ENCODE results near the gene VPS50.
"Not testable (repeated sequence)": the region's sequence is repeated elsewhere in the genome, so short reads cannot be mapped to it uniquely, and the experiment has no call there.

VPS50 gene

DNA sequence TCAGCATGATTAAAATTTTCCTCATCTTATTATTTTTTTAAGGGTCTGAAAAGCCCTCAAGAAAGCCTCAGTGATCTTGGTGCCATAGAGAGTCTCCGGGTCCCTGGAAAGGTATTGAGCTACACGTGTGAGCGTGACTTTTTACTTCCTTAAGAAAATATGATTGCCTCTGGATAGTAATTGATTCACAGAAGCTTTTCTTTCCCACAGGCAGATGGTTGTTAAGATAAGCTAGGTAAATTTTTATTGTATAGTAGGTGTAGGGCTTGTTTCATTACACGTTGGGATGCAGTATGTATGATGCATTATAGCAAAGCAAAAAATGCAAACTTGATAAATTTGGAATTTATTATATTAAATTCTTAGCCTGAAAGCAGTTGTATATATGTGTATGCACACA, 7.7 kb downstream of the VPS50 start:
- DNase-seq, result no peak

DNA sequence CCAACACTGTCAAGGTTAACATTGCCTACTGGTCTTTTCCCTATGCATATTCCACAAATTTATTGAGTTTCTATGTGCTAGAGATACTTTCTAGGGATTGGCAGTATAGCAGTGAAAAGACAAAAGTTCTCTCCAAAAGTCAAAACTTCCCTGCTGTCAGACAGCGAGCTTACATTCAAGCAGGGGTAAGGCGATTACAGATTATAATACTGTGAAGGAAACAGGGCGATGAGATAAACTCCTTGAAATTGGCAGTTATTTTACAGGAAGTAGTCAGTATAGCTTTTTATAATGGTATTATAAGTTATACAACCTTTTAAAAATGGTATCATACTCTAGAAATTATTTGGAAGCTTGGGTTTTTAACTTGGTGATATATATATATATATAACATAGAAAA, 9.9 kb downstream of the VPS50 start:
- no peak for DNase-seq

DNA sequence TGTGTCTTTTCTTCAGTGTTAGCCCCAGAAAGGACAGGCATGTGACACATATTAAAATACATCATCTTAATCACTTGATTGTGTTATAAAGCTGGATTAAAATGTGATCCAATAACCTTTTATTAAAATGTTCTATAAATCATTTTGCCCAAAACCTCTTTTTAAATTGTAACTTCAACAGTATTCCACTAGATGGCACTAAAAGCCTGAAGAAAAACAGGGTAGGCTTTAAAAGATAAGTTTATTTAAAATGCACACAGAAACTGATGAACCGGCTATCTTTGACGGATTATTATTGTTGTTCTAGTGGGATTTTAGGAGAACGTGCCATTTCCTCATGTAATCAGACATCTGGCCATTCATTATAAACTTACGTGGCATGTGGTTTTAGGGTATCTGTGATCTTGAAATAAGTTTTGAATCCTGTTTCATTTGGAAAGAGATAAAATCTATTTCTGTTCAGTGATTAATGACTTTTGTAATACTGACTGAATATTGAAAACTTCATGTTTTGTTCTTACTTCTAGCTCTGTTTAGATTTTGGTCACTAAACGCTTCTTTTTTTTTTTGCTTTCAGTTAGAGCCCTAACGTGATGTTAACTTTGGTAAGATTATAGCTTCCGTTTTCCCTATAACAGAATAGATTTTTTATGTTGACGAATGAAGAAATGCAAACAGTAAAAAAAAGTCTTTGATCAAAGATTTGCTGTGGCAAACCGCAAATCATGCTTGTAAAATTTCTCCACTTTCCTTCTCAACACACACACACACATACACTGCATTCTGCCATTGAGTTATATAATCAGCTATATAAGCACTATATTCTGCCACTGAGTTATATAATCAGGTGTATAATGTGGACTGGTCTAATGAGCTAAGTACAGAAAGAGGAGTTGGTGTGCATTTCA, 13.6 kb downstream of the VPS50 start:
- DNase-seq, result no peak

DNA sequence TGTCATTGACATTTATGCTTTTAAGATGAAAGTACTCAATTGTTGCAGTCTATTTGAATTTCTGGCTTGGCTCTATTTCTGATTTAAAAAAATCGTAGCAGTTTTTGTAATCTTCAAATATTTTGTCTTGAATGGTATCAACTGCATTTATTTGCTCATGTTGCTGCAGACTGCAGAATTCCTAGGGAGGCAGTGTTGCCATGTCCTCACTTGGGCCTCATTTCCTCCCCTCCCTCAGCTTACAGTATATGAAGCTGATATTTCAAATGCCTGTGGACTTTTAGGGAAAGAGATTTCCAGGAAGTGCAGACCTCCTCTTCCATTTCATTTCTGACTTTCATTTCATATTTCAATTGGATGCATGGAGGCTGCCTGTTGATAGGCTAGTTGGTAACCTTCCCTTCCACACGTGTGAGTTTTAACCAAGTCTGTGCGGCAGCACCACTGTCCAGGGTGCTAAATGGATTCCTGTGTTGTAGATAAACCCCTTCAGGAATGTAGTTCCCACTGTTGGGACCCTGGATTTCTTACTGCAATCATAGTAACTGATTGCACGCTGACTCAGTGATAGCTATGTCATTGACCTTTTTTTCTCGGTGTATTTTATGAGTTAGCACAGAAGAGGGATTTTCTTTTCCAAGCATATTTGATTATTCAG, 17.5 kb downstream of the VPS50 start:
- no peak for DNase-seq

DNA sequence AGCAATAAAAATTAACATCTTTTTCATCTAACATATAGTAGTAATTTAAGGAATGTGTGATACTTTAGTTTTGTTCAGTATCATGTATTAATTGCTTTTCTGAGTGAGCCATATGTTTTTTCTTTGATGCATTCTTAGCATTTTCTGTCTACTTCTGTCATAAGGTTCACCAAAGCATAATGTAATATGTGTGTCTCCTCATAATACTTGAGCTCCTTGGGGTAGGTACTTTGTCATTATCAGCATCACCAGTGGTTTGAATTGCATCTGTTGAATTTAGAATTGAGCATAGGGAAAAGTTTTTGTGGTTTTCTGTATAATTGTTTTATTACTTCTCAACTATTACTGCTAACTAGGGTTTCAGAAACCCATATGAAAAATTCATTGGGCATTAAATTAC, 26.5 kb downstream of the VPS50 start:
- no peak for DNase-seq

DNA sequence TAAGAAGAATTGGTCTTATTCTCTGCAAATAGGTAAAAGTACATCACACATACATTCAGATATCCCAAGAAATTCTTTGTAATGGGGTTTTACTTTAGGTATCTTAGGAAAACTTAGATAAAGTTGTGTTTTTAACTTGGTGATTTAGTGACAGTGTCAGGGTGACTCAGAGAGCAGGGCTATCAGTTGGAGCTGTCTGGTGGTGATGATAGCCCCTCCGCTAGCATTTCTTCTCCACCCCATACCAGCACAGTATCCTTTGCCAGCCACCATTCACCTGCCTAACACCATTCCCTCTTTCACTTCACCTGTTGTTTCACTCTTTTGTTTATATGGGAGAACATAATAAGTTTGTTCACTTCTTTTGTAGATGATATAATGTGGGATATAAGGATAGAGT, 30.4 kb downstream of the VPS50 start:
- no peak for DNase-seq

DNA sequence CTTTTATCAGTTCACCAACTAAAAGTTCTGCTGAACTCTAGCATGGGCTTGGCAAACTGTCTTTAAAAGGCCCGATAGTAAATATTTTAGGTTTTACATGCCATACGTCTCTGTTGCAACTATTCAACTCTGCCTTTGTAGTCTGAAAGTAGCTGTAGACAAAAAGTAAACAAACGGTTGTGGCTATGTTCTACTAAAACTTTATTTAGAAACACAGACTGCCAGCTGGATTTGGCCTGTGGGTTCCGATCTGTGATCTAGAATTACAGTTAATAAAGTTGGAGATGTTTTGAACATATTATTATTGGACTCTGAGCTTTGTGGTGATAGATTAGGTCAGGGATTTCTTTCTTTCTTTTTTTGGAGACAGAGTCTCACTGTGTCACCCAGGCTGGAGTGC, 33.1 kb downstream of the VPS50 start:
- DNase-seq, result no peak

DNA sequence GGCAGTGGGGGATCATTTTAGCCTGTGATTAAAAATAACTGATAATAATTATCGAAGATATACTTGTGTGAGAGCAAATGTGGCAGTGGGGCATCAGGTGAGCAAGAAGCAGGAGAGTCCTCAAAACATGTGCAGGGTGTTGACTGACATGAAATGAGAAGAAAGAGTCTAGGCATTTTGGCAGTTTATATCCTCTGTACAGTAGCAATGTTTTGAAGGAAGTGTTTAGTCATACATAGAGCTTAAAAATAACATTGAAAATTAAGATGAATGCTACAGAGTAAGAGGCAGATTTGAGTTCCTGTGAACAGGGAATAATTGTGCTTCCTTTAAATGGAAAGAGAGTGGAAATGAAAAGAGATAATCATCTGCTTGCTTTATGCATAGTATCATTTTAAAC, 47.4 kb downstream of the VPS50 start:
- no peak for DNase-seq

DNA sequence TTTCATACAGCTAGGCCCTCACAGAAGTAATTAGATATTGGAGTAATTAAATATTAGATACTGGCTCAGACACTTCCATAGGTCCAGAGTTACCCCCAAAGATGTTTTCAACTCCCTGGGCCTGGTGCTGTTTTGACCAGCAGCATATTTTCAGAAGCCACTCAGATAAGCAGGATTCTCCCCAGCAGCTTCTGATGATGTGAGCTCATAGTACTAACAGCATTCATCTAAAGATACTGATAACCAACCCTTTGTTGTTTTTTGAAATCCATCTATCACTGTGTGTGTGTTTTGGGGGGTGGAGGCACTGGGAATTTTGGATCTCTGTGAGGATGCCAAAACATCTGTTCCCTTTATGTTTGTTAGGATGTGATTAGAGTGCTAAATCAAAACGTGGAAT, 52.7 kb downstream of the VPS50 start:
- no peak for DNase-seq

DNA sequence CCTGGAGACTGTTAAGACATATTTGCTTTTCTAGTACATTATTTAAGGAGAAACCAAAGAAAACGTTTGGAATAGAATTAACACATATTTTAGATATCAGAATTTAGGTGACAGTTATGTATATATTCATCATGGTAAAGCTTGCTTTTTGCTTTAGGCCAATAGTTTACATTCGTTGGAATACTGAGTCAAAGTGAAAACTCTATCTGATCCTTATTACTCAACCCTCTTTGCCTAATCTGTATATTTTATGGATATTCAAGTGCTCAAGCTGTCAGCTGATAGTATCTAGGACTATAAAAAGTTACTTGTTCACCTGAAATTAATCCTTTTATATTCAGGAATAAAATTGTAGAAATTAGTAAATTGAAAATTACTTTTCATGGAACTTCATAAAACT, 61.1 kb downstream of the VPS50 start:
- DNase-seq, result no peak

DNA sequence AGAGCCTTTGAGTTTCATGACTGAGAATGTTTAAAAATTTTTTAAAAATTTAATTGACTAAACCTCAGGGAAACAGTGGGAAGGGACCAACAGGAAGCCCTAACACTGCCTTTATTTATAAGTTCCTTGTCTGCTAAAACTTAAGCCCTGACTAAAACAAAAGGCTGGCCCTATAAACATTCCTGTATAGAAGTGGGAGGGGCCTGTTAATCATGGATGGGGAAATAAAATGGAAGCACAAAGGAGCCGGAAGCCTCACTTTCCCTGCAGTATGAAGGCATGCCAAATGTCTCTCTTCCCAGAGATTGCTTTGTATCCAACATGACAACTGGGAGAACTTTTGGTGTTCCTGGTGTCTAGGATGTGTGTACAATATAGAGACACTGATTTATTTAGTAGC, 66.0 kb downstream of the VPS50 start:
- DNase-seq, result no peak

DNA sequence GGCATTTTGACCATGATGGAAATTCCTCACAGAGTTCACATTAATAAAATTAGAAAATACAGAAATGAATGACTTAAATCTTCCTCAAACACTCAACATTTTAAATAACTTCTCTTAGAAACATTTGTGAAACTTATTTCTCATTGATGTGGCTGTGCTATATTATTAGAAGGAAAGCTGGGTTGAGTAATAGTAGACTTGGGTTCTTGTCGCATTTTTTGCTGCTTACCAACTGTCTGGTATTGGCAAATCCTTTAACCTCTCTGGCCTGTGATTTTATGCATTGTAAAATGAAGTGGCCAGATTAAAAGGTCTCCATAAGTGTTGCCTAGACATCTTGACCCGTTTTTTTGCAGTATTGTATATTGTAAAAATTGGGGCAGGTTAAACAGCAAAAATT, 66.5 kb downstream of the VPS50 start:
- DNase-seq, result no peak

DNA sequence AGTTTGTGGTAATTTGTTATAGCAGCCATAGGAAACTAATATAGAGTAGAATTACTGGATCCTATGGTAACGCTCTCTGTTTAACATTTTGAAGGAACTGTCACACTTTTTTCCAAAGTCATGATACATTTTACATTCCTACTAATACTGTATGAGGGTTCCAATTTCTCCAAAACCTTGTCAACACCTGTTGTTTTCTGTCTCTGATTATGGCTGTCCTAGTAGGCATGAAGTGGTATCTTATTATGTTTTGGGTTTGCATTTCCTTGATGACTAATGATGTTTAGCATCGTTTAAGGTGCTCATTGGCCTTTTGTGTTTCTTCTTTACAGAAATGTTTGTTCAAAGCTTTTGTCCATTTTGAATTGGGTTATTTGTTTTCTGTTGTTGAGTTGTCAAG, 69.6 kb downstream of the VPS50 start:
- DNase-seq, result no peak

DNA sequence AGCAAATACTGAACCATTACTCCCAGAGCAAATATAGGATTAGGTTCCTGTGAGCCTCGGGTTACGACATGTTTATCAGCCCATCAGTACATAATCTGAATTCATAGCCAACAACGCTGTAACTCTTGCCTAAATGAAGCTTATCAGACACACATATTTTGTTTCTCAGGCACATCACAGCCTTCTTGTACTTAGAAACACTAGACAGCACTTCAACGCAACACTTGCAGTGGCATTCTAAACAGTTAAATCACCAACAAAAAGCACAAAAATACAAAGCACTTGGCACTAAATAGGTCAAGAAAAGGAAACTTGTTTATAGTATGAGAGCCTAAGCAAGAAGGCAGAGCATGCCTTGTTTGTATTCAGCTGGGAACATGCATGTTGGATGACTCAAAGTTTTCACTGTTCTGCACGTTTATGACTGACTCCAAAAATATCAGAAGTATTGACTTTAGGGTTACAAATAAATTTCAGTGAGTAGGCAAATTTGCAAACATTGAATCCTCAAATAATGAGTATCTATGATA, 75.0 kb downstream of the VPS50 start:
- DNase-seq, result no peak

DNA sequence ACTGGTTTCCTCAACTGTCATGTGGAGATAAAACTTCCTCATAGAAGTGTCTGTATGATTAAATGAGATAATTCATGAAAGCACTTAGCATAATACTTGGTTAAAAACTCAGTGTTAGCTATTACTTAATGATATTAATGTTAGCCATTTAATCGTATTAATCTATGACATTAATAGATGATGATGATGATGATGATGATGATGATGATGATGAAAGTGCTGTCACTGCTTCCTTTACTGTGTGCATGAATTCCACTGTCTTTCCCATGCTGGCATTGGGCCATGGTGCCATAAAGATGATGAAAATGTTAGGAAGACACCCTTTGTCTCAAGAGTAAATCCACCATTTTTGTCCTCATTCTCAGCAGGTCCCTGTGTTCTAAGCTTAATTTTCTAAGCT, 75.8 kb downstream of the VPS50 start:
- DNase-seq, result no peak

DNA sequence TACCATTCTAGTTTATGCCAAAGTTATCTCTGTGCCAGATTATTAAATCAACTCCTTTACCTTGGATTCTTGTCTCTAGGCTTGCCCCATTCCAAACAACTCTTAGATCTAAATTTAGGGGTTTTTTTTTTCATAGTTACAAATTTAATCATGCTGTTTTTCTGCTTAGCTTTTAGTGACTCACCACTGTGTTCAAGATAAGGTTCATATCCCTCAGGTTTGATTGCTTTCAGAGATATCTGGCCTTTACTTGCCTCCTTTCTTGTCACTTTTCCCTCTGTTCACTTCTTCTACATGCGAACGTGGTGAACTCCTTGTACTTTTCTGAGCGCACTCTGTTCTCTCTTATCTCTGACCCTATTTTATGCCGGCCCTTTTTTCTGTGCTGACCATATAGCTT, 78.2 kb downstream of the VPS50 start:
- DNase-seq, result no peak

DNA sequence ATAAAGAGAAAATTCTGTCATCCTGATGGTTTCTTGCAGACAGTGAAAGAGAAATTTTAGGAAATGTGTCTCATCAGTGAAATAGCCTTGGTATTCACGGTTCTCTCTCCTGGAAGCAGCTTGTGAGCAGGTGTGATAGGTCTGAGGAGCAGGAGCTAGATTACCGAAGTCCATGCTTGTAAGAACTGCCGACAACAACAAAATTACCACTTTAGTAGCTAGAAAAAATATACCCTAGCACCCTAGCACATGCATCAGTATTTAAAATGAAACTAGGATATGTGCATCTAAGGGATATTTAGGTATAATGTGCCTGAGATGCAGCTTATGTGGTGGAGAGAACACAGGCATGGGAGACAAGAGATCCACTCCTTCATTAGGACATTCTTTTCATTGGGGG, 82.3 kb downstream of the VPS50 start:
- DNase-seq, result no peak

DNA sequence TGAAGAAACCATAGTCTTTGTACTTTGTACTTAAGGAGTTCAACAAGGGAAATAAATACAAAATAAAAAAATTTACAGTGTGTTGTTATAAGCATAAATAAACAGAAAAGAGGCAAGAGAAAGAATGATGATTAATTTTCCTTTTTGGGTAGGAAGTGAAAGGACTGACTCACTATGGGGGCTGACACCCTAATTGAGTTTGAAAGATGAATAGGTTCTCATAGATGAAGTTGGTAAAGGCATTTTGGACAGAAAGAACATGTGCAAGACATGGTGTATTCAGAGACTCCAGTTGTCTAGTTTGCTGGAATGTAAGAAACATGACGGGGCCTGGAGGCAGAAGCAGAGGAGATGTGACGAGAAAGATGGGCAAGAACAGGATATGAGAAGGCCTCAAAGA, 83.7 kb downstream of the VPS50 start:
- DNase-seq, result no peak

DNA sequence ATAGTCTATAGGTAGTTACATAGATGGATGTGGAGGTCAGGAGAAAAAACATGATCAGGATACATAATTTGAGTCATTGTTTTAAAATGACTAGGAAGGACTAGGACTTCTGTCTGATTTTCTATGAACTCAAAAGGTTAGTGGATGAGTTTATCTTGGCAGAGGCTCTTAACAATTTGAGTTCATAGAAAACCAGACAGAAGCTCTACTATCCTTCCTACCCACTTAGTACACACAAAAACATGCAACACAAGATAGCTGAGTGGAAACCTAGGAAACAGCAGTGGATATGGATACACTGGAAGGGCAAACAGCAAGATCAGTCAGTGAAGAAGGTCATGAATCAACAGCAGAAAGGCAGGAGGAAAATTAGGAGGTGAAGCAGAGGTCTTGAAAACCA, 84.6 kb downstream of the VPS50 start:
- DNase-seq, result no peak

DNA sequence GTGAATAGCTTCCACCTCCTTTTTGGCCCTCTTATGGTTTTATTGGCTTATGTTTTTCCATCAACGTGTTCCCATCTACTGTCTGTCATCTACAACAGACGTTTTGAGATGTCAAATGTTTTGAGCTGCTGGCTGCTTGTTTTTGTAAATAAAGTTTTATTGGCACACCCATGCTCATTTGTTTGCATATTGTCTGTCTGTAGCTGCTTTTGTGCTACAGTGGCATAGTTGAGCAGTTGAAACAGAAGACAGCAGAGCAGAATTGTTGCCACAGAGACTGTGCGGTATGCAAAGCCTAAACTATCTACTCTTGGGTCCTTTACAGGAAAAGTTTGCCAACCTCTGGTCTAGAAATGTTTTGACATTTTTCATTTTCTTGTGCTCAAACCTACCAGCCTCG, 88.7 kb downstream of the VPS50 start:
- DNase-seq, result no peak

DNA sequence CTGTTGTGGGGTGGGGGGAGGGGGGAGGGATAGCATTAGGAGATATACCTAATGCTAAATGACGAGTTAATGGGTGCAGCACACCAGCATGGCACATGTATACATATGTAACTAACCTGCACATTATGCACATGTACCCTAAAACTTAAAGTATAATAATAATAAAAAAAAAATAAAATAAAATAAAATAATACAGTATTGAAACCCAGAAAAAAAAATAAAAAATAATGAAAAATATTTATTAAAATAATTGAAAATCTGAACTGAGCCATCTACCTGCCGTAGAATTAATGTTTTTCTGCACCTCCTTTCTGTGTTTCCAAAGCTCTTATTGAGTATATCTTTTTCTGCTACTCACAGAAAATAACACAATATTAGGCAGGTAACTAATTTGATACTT, 94.1 kb downstream of the VPS50 start:
- not testable (repeated sequence) for DNase-seq

DNA sequence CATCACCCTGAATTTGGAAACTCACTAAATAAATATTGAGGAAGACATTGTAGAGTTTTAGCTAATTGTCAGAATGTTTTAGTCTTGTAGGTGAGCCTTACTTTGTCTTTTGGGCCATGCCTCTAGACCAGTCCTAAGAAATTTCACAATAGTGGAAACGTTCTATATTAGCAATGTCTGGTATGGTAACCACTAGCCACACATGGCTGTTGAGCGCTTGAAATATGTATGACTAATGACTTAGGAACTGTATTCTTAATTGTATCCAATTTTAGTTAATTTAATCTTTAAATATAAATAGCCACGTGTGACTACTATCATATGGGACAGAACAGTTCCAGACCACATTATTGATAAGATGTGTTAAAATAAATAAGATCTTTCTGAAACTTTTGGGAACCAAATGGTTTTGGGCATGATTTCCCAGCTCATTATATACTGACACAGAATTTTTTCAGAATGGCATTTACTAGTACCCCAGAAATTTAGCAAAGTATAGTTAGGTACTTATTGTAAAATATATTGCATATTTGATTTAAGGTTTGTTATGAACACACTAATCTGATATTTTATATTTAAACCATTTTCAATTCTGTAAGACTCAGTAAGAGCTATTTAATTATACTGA, 95.0 kb downstream of the VPS50 start:
- no peak for DNase-seq

DNA sequence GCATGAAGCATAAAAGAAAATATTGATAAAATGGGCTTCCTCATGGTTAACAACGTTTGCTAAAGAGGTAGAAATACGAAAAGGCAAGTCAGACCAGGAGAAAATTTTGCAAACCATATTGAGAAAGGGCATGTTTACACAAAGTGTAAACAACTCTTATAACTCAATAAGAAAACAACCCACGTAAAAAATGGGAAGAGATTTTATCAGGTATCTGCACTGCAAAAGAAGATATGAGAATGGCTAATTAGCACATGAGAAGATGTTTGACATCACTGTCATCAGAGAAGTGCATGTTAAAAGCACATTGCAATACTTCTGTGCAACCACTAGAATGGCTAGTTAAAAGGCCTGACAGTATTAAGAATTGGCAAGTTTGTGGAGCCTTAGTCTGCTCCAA, 99.5 kb downstream of the VPS50 start:
- DNase-seq, result no peak

DNA sequence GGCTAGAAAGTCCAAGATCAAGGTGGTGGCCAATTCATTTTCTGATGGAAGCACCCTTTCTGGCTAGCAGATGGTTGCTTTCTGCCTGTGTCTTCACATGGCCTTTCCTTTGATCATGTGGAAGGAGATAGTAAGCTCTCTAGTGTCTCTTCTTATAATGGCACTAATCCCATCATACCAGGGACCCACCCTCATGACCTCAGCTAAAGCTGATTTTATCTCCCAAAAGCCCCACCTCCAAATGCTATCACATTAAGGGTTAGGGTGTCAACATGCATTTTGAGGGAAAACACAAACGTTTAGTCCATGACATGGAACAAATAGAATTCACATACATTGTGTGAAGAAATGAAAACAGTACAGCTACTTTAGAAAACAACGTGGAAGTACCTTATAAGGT, 100.0 kb downstream of the VPS50 start:
- DNase-seq, result no peak

Data from activated naive CD4-positive, alpha-beta T cell (primary cell).